Ishikawa (cell line): ENCODE results near the gene TET2.

Experiments
- CEBPB ChIP-seq: IDR thresholded peaks from 2 replicates; pipeline ENCODE4 v1.6.1; 2012
- CREB1 ChIP-seq: IDR thresholded peaks from 2 replicates; pipeline ENCODE4 v1.6.1; 2012; ENCODE audit warnings: low read depth
- EGR1 ChIP-seq: IDR thresholded peaks from 2 replicates; pipeline ENCODE4 v1.6.1; 2012
- EP300 ChIP-seq: IDR thresholded peaks from 2 replicates; pipeline ENCODE4 v1.6.1; 2012; ENCODE audit warnings: borderline replicate concordance
- FOXM1 ChIP-seq: IDR thresholded peaks from 2 replicates; pipeline ENCODE4 v1.6.1; 2012; ENCODE audit warnings: low read depth, borderline replicate concordance
- NFIC ChIP-seq: IDR thresholded peaks from 2 replicates; pipeline ENCODE4 v1.6.1; 2012
- RAD21 ChIP-seq: IDR thresholded peaks from 2 replicates; pipeline ENCODE4 v1.6.1; 2012; ENCODE audit warnings: low read depth
- TAF1 ChIP-seq: IDR thresholded peaks from 2 replicates; pipeline ENCODE4 v1.6.1; 2012; ENCODE audit warnings: low read depth, mild to moderate bottlenecking
- TCF12 ChIP-seq: IDR thresholded peaks from 2 replicates; pipeline ENCODE4 v1.6.1; 2012; ENCODE audit warnings: low read depth
- TEAD4 ChIP-seq: IDR thresholded peaks from 2 replicates; pipeline ENCODE4 v1.6.1; 2012
- YY1 ChIP-seq: IDR thresholded peaks from 2 replicates; pipeline ENCODE4 v1.6.1; 2012; ENCODE audit warnings: low read depth
- ZBTB7A ChIP-seq: IDR thresholded peaks from 2 replicates; pipeline ENCODE4 v1.6.1; 2012; ENCODE audit warnings: low read depth
- TF ChIP-seq, protein P1 (sequence below): IDR thresholded peaks from 2 replicates; pipeline ENCODE4 v1.6.1; 2012
- TF ChIP-seq, protein P2 (sequence below): IDR thresholded peaks from 2 replicates; pipeline ENCODE4 v1.6.1; 2012; ENCODE audit warnings: low read depth, mild to moderate bottlenecking
- TF ChIP-seq, protein P3 (sequence below): IDR thresholded peaks from 2 replicates; pipeline ENCODE4 v1.6.1; 2012

Gene TET2

DNA sequence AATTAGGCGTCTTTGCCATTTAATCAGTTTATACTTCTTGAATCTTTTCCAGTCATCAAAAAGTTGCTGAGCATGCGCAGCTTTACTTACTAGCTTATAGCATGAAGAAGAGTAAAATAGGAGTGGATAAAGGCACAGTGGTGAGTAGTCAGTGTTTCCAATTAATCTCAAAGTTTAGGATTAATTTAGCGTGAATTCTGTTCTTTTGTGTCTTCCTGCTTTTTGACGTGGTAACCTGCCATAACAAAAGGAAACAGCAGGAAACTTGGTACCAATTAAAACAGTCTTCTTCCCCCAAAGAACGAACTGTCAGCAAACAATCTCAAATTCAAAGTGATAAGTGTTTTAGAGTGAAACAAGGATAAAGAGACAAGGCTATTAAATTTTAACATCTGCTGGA, 61.9 kb downstream of the TET2 start:
- TF ChIP-seq FOXM1 (no peak), TEAD4 (no peak), EGR1 (no peak), CREB1 (no peak), NFIC (no peak)
- TF ChIP-seq, protein P1, sequence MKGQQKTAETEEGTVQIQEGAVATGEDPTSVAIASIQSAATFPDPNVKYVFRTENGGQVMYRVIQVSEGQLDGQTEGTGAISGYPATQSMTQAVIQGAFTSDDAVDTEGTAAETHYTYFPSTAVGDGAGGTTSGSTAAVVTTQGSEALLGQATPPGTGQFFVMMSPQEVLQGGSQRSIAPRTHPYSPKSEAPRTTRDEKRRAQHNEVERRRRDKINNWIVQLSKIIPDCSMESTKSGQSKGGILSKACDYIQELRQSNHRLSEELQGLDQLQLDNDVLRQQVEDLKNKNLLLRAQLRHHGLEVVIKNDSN, result no peak
- TF ChIP-seq, protein P2, sequence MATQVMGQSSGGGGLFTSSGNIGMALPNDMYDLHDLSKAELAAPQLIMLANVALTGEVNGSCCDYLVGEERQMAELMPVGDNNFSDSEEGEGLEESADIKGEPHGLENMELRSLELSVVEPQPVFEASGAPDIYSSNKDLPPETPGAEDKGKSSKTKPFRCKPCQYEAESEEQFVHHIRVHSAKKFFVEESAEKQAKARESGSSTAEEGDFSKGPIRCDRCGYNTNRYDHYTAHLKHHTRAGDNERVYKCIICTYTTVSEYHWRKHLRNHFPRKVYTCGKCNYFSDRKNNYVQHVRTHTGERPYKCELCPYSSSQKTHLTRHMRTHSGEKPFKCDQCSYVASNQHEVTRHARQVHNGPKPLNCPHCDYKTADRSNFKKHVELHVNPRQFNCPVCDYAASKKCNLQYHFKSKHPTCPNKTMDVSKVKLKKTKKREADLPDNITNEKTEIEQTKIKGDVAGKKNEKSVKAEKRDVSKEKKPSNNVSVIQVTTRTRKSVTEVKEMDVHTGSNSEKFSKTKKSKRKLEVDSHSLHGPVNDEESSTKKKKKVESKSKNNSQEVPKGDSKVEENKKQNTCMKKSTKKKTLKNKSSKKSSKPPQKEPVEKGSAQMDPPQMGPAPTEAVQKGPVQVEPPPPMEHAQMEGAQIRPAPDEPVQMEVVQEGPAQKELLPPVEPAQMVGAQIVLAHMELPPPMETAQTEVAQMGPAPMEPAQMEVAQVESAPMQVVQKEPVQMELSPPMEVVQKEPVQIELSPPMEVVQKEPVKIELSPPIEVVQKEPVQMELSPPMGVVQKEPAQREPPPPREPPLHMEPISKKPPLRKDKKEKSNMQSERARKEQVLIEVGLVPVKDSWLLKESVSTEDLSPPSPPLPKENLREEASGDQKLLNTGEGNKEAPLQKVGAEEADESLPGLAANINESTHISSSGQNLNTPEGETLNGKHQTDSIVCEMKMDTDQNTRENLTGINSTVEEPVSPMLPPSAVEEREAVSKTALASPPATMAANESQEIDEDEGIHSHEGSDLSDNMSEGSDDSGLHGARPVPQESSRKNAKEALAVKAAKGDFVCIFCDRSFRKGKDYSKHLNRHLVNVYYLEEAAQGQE, result no peak

DNA sequence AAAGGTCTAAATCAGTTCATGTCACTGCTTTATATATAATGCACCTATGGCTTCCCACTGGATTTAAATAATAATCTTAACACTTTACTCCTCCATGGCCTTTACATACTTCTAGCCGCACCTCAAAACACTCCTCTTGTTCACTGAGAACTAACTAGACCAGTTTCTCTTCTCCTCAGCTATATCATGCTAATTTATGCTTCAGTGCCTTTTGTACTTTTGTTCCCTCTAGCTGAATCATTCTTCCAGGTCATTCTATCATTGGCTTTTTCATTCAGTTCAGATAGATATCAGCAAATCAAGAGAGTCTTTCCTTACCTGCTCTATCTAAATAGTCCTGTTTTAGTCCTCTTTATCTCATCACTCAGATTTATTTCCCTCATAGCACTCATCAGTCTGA, 64.2 kb downstream of the TET2 start:
- no peak for TF ChIP-seq TEAD4
- 0 out of 2 replicates have a peak, but pooled peaks have one; percentile 19 for TF ChIP-seq FOXM1
- no peak for TF ChIP-seq TAF1

DNA sequence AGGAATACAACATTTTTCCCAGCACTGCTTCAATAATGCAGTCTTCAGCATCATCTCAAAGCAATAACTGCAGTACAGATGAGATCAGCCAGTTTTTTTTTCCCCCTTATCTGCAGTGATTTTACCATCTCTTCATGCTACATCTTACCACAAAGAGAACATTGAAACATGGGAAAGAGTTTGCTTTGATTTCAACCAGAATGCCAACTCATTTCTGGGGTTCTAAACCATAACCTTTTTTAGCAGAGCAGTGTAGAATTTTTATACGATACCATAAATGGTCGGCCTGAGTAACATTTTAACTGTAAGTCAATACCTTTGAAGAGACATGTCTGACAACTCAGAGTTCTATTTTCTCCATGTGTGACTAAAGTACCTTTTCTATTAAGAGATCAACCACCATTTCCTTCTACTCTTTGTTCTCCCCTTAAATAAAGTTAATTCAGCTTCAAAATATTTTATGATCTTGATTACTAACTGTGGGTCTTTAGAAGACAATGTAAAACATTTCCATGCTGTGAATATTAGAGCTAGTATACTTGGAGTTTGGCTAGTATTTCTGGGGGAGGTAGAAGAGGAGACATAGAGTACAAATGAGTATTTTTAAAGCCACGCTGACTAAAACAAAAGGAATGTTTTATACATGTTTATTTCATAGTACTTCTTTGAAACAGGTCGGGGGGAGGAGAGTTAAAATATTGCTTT, 69.1 kb downstream of the TET2 start:
- TF ChIP-seq RAD21 (no peak), TCF12 (no peak), FOXM1 (no peak), EGR1 (no peak), TEAD4 (no peak), YY1 (no peak), TAF1 (no peak), CEBPB (no peak), EP300 (no peak)
- TF ChIP-seq, protein P3, sequence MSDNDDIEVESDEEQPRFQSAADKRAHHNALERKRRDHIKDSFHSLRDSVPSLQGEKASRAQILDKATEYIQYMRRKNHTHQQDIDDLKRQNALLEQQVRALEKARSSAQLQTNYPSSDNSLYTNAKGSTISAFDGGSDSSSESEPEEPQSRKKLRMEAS, result no peak
- TF ChIP-seq, protein P2, result no peak
- TF ChIP-seq, protein P1, result no peak

DNA sequence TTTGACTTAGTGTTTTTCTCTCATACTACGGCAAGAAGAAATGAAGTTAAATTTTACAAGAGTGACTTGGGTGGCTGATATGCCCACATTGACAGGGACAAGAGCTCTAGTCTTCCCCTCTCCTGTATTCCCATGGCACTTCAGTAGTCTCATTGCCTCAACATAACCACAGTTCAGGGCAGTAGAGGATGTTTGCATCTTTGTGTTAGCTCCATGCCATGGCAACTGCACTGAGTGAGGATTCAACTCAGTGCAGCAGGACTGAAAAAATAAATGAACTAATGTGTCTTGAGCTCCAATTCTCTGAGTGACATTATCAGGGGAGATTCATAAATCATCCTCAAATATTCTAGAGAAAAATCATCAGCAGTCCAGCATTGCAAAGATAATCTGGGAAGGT, 78.8 kb downstream of the TET2 start:
- TF ChIP-seq EP300 (no peak), TCF12 (no peak), TAF1 (no peak), RAD21 (no peak), TEAD4 (no peak), FOXM1 (no peak), CEBPB (no peak), YY1 (no peak), CREB1 (no peak), ZBTB7A (no peak), EGR1 (no peak), NFIC (no peak)
- TF ChIP-seq, protein P3, result no peak
- TF ChIP-seq, protein P2, result no peak
- TF ChIP-seq, protein P1, result no peak
